Activated T-cell treated with anti-CD3 and anti-CD28 coated beads, Interleukin-2, amount 50 U/mL, for 24 hours (primary cell): ENCODE data around the gene ERI3.
A peak's percentile ranks its signal among the peaks of the same experiment; 100 is the strongest.

Source experiments
- DNase-seq: peaks from one replicate; pipeline ENCODE4 v3.0.0-alpha.2; 2020
- H3K27ac Mint-ChIP-seq: 2 replicates; pipeline ENCODE4 v1.8.0; 2020; ENCODE audit warnings: mild to moderate bottlenecking, mixed read lengths
- H3K27me3 Mint-ChIP-seq: 2 replicates; pipeline ENCODE4 v1.8.0; 2020; ENCODE audit warnings: mixed read lengths
- H3K36me3 Mint-ChIP-seq: 2 replicates; pipeline ENCODE4 v1.8.0; 2020; ENCODE audit warnings: low read depth, mixed read lengths
- H3K4me1 Mint-ChIP-seq: 2 replicates; pipeline ENCODE4 v1.8.0; 2020; ENCODE audit warnings: low read depth, mixed read lengths
- H3K4me3 Mint-ChIP-seq: 2 replicates; pipeline ENCODE4 v1.8.0; 2020; ENCODE audit warnings: mild to moderate bottlenecking, moderate library complexity, mixed read lengths
- H3K9me3 Mint-ChIP-seq: 2 replicates; pipeline ENCODE4 v1.8.0; 2020; ENCODE audit warnings: mixed read lengths

Gene ERI3

DNA sequence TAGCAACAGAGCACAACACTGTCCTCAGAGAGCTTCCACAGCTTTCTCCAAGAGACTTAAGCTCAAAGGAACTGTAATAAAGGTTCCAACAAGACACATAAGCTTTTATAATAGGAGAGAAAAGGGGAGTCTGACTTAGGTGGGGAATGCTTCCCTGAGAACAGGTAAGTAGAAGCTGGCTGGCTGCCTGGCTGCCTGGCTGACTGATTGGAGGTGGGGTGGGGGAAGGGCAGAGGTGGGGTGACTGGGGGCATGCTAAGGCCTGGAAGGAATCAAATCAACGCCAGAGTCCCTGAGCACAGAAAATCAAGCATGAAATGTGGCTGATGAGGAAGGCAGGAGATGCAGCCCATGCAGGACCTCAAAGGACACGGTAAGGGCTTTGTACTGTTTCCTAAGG, 96.0 kb downstream of the ERI3 start:
- Mint-ChIP-seq H3K9me3 (no peaks in the 10 kb centered on the region), H3K4me1 (no peaks in the 10 kb centered on the region), H3K4me3 (no peak overlapping the region), H3K27me3 (no peaks in the 10 kb centered on the region), H3K27ac (no peak overlapping the region), H3K36me3 (peaks cover 26% of the 10 kb centered on the region)
- no peak for DNase-seq

- no peak for DNase-seq
- Mint-ChIP-seq H3K4me1 (no peaks in the 10 kb centered on the region), H3K36me3 (peaks cover 20% of the 10 kb centered on the region), H3K4me3 (no peak overlapping the region), H3K27me3 (no peaks in the 10 kb centered on the region), H3K27ac (no peak overlapping the region), H3K9me3 (no peaks in the 10 kb centered on the region)
Measured at GRCh38 chr1:44256762-44257554, 98.1 kb downstream of the ERI3 start.

- no peak for DNase-seq
- H3K4me1 Mint-ChIP-seq = no peaks in the 10 kb centered on the region
- no peaks in the 10 kb centered on the region for H3K27me3 Mint-ChIP-seq
- H3K36me3 Mint-ChIP-seq = peaks cover 25% of the 10 kb centered on the region
- no peak overlapping the region for H3K4me3 Mint-ChIP-seq
- H3K27ac Mint-ChIP-seq = no peak overlapping the region
- H3K9me3 Mint-ChIP-seq = no peaks in the 10 kb centered on the region
Measured at GRCh38 chr1:44254392-44254910, 100.6 kb downstream of the ERI3 start.

DNA sequence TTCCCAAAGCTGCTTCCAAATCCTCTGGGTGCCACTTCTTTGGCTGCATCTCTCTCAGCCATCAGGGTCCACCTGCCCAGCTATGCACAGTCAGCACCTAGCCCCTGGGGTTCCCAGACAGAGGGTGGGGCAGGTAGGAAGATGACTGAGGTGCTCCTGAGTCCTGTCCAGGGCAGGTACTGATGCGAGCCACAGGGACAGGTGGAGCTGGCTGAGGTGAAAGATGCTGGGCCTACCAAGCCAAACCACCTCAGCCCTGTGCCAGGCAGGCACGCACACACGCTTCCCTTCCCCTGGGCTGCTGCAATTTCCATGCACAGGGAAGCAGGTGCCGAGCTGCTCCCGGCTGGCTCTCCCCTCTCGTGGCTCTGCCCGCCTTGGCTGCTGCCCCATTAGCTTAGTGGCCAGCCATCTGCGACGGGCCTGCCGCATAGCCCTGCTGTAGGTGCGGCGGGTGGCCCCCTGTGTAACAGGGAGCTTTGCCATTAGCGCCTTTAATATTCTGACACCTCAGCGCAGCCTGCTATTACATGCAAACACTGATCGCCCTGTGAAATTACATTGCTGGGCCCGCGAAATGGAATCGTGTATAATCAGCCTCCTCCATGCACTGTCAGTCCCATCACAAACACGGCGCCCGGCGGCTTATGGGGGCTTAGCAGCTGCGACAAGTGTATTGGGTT, 102.9 kb downstream of the ERI3 start:
- Mint-ChIP-seq H3K27ac (no peak overlapping the region), H3K36me3 (peaks cover 27% of the 10 kb centered on the region)

DNA sequence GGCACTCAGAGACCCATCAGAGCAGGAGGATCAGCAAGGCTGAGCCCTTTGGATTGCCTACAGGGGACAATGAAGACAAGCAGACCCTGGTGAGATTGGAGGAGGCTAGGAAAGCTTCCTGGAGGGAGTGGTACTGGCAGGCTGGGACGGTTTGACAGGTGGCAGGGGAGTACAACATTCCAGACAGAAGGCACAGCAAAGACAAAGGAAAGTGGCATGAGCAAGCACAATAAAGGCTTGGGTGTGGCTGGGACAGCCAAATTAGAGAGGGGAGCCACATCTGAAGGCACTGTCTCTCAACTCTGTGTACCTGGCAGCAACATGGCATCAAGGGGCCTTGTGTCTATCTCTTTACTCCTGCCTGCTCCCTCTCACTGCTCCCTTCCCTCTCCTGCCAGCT, 103.6 kb downstream of the ERI3 start:
- no peaks in the 10 kb centered on the region for H3K4me1 Mint-ChIP-seq
- DNase-seq = no peak
- peaks cover 25% of the 10 kb centered on the region for H3K36me3 Mint-ChIP-seq

More for the DNA sequence above, 102.9 kb downstream of the ERI3 start:
- no peak for DNase-seq
- H3K9me3 Mint-ChIP-seq = no peaks in the 10 kb centered on the region
- H3K4me1 Mint-ChIP-seq = no peaks in the 10 kb centered on the region
- H3K4me3 Mint-ChIP-seq = no peak overlapping the region
- no peaks in the 10 kb centered on the region for H3K27me3 Mint-ChIP-seq

DNA sequence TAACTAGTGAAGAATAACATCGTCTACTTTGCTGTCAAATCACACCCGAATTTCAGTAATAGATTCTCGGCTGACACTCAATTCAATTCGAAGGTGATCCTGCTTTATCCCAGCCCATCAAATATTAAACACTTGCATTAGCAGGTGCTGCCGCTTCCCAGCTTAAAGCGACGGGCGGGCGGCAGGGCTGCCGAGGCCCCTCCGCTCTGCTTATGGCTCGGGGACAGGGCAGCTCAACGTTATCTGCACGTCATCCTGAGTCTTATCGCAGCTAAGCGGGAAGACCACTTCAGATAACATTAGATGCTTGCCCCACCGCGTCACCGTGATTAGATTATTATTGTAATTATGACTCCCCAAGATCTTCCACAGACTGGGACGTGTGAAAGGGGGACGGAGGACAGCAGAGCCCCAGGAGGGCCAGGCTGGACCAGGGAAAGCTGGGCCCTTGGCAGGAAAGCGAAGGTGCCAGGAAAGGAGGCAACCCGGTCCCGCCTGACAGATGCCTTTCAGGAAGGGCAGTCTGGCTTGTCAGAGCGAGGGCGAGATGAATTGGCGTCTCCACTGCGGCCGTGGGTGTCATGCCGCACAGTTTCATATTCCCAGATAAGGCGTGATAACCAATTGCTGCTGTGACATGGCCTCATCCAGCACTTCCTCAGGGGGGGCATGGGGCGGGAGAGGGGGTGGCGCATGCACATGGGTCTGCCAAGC, 104.8 kb downstream of the ERI3 start:
- Mint-ChIP-seq H3K27ac (no peak overlapping the region), H3K4me1 (no peaks in the 10 kb centered on the region), H3K9me3 (no peaks in the 10 kb centered on the region), H3K4me3 (no peak overlapping the region), H3K27me3 (no peaks in the 10 kb centered on the region), H3K36me3 (peaks cover 23% of the 10 kb centered on the region)
- DNase-seq = no peak

More for the DNA sequence above, 103.6 kb downstream of the ERI3 start:
- no peak overlapping the region for H3K4me3 Mint-ChIP-seq
- H3K9me3 Mint-ChIP-seq = no peaks in the 10 kb centered on the region
- H3K27ac Mint-ChIP-seq = no peak overlapping the region
- H3K27me3 Mint-ChIP-seq = no peaks in the 10 kb centered on the region

GRCh38 chr1:44249543-44249942, 105.5 kb downstream of the ERI3 start:
- Mint-ChIP-seq H3K4me3 (no peak overlapping the region), H3K27me3 (no peaks in the 10 kb centered on the region), H3K4me1 (no peaks in the 10 kb centered on the region), H3K9me3 (no peaks in the 10 kb centered on the region), H3K36me3 (peaks cover 27% of the 10 kb centered on the region), H3K27ac (no peak overlapping the region)
- no peak for DNase-seq

- no peak overlapping the region for H3K27ac Mint-ChIP-seq
- H3K4me1 Mint-ChIP-seq = no peaks in the 10 kb centered on the region
- no peak overlapping the region for H3K4me3 Mint-ChIP-seq
- H3K9me3 Mint-ChIP-seq = no peaks in the 10 kb centered on the region
- peaks cover 42% of the 10 kb centered on the region for H3K36me3 Mint-ChIP-seq
- DNase-seq = no peak
- no peaks in the 10 kb centered on the region for H3K27me3 Mint-ChIP-seq
Measured at GRCh38 chr1:44246806-44247205, 108.3 kb downstream of the ERI3 start.

GRCh38 chr1:44244986-44245385, 110.1 kb downstream of the ERI3 start:
- Mint-ChIP-seq H3K9me3 (no peaks in the 10 kb centered on the region), H3K27ac (peak overlapping the region; percentile 61), H3K36me3 (peaks cover 50% of the 10 kb centered on the region), H3K4me1 (no peaks in the 10 kb centered on the region), H3K4me3 (no peak overlapping the region), H3K27me3 (no peaks in the 10 kb centered on the region)
- no peak for DNase-seq

- peaks cover 50% of the 10 kb centered on the region for H3K36me3 Mint-ChIP-seq
- H3K9me3 Mint-ChIP-seq = no peaks in the 10 kb centered on the region
- no peak overlapping the region for H3K4me3 Mint-ChIP-seq
- H3K27me3 Mint-ChIP-seq = no peaks in the 10 kb centered on the region
- no peak overlapping the region for H3K27ac Mint-ChIP-seq
- no peak for DNase-seq
- H3K4me1 Mint-ChIP-seq = peaks cover 4% of the 10 kb centered on the region
Measured at GRCh38 chr1:44243782-44244495, 111.1 kb downstream of the ERI3 start.

- peaks cover 43% of the 10 kb centered on the region for H3K36me3 Mint-ChIP-seq
- H3K9me3 Mint-ChIP-seq = no peaks in the 10 kb centered on the region
- H3K27ac Mint-ChIP-seq = no peak overlapping the region
- H3K27me3 Mint-ChIP-seq = no peaks in the 10 kb centered on the region
- no peak for DNase-seq
- H3K4me3 Mint-ChIP-seq = no peak overlapping the region
- H3K4me1 Mint-ChIP-seq = peaks cover 11% of the 10 kb centered on the region
Measured at GRCh38 chr1:44242746-44243145, 112.3 kb downstream of the ERI3 start.

GRCh38 chr1:44240802-44241671, 114.0 kb downstream of the ERI3 start:
- Mint-ChIP-seq H3K27ac (peak overlapping the region; percentile 18), H3K27me3 (no peaks in the 10 kb centered on the region), H3K9me3 (no peaks in the 10 kb centered on the region), H3K4me3 (no peak overlapping the region), H3K4me1 (peaks cover 11% of the 10 kb centered on the region), H3K36me3 (peaks cover 38% of the 10 kb centered on the region)
- no peak for DNase-seq

- Mint-ChIP-seq H3K27me3 (no peaks in the 10 kb centered on the region), H3K36me3 (peaks cover 40% of the 10 kb centered on the region), H3K27ac (no peak overlapping the region), H3K4me1 (peaks cover 11% of the 10 kb centered on the region), H3K4me3 (no peak overlapping the region), H3K9me3 (no peaks in the 10 kb centered on the region)
- no peak for DNase-seq
Measured at GRCh38 chr1:44239961-44240371, 115.1 kb downstream of the ERI3 start.
